DMS153 treated with DMSO at 0.1 percent for 48 hours (cell line): Measurements from ENCODE around the gene BRSK2.
"Not testable (repeated sequence)": the region's sequence is repeated elsewhere in the genome, so short reads cannot be mapped to it uniquely, and the experiment has no call there.

ENCODE experiments used
- DNase-seq: peaks from one replicate; lab custom pipeline; 2025; ENCODE audit not compliant: unreplicated experiment; lab: John Stamatoyannopoulos, UW

BRSK2 gene

DNA sequence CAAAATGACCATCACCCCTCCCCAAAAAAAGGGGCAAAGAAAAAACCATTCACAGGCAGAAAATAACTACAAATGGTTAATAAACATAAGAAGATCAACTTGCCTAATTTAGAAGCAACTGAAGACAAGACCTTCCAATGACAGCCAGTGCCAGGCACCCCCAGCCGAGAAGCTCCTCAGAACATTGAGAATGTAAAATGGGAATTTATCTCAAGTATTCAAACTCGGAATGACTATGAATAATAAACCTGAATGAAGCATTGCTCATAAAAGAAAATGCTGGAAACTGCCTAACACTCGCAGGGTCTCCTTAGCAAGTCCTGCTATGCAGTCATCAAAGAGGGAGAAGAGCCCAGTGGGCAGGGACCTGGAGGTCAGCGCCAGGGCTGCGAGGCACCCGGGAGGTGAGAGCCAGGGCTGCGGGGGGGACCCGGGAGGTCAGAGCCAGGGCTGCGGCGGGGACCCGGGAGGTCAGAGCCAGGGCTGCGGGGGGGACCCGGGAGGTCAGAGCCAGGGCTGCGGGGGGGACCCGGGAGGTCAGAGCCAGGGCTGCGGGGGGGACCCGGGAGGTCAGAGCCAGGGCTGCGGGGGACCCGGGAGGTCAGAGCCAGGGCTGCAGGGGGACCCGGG, 120.0 kb downstream of the BRSK2 start:
- DNase-seq: no peak

DNA sequence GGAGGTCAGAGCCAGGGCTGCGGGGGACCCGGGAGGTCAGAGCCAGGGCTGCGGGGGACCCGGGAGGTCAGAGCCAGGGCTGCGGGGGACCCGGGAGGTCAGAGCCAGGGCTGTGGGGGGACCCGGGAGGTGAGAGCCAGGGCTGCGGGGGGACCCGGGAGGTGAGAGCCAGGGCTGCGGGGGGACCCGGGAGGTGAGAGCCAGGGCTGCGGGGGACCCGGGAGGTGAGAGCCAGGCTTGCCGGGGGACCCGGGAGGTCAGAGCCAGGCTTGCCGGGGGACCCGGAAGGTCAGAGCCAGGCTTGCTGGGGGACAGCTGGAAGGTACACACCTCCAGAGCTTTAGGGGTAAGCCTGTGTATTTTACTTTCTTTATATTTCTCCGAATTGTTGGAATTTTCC, 120.6 kb downstream of the BRSK2 start:
- DNase-seq: not testable (repeated sequence)

DNA sequence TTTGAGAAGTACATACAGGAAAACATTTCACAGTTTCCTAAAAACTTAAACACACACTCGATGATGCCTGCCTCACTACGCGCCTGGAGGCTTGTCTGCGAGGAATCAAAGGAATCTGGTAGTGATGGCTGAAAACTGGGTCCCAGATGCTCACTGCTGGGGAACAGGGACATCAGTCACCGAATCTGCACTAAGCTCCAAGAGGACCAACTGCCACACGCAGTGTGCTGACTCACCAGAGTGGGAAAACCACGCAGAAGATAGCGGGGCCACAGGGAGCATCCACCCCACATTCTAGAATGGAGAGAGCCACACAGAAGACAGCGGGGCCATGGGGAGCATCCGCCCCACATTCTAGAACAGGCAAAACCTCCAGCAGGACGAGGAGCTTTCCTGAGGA, 121.2 kb downstream of the BRSK2 start:
- no peak for DNase-seq

- DNase-seq: no peak
Observed at GRCh38 chr11:1511937-1512496, 122.3 kb downstream of the BRSK2 start.
